ENCODE data around the gene NSD1. TPM values are rescaled to one million over a fixed set of nuclear protein-coding genes. Genes with fewer than 3 reads are reported as not detected.
A peak's percentile ranks its signal among the peaks of the same experiment; 100 is the strongest.

NSD1 gene
- total and polyA plus RNA-seq, 9 of the 15 experiments (the other 6 are each of a cell fraction or from before 2014, with no cell fraction given): 3.8 to 51.0 (median 24.7) TPM

DNA sequence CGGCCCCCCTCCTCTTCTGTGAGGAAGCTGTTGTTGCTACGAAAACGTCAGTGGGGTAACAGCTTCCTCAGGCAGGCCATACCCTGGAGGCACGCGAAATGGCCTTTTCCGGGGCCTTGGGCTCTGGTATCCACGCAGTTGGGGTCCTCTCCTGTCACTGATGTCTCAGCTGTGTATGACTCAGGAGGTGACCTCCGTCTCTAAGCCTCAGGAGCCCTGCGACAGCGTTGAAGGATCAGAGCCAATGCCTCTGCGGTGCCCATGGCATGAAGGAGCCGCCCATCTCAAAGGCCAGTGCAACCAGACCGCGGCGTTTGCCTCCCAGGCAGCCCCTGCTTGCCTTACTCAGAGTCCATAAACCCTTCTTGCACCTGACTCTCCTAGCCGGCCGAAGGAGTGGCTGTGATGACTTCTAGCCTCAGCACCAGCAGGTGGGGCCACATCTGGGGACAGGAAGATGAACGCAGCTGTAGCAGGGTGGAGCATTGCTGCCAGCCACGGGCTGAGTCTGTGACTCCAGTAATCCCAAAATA, 179.1 kb downstream of the NSD1 start (continued):
- TF ChIP-seq ZNF23 (CRISPR knock-in tag; IDR thresholded peaks at IDR 0.05) (no peak), RBFOX2 (IDR thresholded peaks at IDR 0.05; ENCODE audit: low read depth, low read length) (peak; percentile 20), HOXB6 (CRISPR knock-in tag; IDR thresholded peaks at IDR 0.05; ENCODE audit: borderline replicate concordance) (no peak), NCOA6 (IDR thresholded peaks at IDR 0.05) (no peak), TAF1 (IDR thresholded peaks at IDR 0.05; ENCODE audit: control insufficient read depth, extremely low read depth, insufficient read depth, low read length, severe bottlenecking) (peak; percentile 8), SLC30A9 (CRISPR knock-in tag; IDR thresholded peaks at IDR 0.05) (no peak), FOXK1 (CRISPR knock-in tag; IDR thresholded peaks at IDR 0.05; ENCODE audit: borderline replicate concordance) (0 out of 2 replicates have a peak, but pooled peaks have one; percentile 47), CBFA2T2 (conservative IDR thresholded peaks at IDR 0.05) (peak; percentile 52; the same call in 1 of the 2 replicates), FOSL1 (tag; conservative IDR thresholded peaks at IDR 0.05) (no peak; the same call in 1 of the 2 replicates), NBN (IDR thresholded peaks at IDR 0.05; ENCODE audit: low read depth) (peak; percentile 55; the same call in 1 of the 2 replicates), KDM5B (IDR thresholded peaks at IDR 0.05; ENCODE audit: insufficient replicate concordance, low read depth, low read length) (peak; percentile 11)
- TF ChIP-seq, protein P1, sequence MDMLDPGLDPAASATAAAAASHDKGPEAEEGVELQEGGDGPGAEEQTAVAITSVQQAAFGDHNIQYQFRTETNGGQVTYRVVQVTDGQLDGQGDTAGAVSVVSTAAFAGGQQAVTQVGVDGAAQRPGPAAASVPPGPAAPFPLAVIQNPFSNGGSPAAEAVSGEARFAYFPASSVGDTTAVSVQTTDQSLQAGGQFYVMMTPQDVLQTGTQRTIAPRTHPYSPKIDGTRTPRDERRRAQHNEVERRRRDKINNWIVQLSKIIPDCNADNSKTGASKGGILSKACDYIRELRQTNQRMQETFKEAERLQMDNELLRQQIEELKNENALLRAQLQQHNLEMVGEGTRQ (CRISPR knock-in tag; IDR thresholded peaks at IDR 0.05): no peak
- TF ChIP-seq, protein P2, sequence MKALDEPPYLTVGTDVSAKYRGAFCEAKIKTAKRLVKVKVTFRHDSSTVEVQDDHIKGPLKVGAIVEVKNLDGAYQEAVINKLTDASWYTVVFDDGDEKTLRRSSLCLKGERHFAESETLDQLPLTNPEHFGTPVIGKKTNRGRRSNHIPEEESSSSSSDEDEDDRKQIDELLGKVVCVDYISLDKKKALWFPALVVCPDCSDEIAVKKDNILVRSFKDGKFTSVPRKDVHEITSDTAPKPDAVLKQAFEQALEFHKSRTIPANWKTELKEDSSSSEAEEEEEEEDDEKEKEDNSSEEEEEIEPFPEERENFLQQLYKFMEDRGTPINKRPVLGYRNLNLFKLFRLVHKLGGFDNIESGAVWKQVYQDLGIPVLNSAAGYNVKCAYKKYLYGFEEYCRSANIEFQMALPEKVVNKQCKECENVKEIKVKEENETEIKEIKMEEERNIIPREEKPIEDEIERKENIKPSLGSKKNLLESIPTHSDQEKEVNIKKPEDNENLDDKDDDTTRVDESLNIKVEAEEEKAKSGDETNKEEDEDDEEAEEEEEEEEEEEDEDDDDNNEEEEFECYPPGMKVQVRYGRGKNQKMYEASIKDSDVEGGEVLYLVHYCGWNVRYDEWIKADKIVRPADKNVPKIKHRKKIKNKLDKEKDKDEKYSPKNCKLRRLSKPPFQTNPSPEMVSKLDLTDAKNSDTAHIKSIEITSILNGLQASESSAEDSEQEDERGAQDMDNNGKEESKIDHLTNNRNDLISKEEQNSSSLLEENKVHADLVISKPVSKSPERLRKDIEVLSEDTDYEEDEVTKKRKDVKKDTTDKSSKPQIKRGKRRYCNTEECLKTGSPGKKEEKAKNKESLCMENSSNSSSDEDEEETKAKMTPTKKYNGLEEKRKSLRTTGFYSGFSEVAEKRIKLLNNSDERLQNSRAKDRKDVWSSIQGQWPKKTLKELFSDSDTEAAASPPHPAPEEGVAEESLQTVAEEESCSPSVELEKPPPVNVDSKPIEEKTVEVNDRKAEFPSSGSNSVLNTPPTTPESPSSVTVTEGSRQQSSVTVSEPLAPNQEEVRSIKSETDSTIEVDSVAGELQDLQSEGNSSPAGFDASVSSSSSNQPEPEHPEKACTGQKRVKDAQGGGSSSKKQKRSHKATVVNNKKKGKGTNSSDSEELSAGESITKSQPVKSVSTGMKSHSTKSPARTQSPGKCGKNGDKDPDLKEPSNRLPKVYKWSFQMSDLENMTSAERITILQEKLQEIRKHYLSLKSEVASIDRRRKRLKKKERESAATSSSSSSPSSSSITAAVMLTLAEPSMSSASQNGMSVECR (CRISPR knock-in tag; IDR thresholded peaks at IDR 0.05): peak; percentile 20; the same call in 1 of the 2 replicates
- TF ChIP-seq, protein P3, sequence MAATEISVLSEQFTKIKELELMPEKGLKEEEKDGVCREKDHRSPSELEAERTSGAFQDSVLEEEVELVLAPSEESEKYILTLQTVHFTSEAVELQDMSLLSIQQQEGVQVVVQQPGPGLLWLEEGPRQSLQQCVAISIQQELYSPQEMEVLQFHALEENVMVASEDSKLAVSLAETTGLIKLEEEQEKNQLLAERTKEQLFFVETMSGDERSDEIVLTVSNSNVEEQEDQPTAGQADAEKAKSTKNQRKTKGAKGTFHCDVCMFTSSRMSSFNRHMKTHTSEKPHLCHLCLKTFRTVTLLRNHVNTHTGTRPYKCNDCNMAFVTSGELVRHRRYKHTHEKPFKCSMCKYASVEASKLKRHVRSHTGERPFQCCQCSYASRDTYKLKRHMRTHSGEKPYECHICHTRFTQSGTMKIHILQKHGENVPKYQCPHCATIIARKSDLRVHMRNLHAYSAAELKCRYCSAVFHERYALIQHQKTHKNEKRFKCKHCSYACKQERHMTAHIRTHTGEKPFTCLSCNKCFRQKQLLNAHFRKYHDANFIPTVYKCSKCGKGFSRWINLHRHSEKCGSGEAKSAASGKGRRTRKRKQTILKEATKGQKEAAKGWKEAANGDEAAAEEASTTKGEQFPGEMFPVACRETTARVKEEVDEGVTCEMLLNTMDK (IDR thresholded peaks at IDR 0.05; ENCODE audit: borderline replicate concordance, insufficient read depth, low read depth, low read length, poor library complexity, severe bottlenecking): peak; percentile 75
- TF ChIP-seq, protein P4, sequence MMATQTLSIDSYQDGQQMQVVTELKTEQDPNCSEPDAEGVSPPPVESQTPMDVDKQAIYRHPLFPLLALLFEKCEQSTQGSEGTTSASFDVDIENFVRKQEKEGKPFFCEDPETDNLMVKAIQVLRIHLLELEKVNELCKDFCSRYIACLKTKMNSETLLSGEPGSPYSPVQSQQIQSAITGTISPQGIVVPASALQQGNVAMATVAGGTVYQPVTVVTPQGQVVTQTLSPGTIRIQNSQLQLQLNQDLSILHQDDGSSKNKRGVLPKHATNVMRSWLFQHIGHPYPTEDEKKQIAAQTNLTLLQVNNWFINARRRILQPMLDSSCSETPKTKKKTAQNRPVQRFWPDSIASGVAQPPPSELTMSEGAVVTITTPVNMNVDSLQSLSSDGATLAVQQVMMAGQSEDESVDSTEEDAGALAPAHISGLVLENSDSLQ (IDR thresholded peaks at IDR 0.05): 0 out of 2 replicates have a peak, but pooled peaks have one; percentile 18
- TF ChIP-seq, protein P5, sequence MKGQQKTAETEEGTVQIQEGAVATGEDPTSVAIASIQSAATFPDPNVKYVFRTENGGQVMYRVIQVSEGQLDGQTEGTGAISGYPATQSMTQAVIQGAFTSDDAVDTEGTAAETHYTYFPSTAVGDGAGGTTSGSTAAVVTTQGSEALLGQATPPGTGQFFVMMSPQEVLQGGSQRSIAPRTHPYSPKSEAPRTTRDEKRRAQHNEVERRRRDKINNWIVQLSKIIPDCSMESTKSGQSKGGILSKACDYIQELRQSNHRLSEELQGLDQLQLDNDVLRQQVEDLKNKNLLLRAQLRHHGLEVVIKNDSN (CRISPR knock-in tag; IDR thresholded peaks at IDR 0.05): 0 out of 2 replicates have a peak, but pooled peaks have one; percentile 9
- TF ChIP-seq, protein P6, sequence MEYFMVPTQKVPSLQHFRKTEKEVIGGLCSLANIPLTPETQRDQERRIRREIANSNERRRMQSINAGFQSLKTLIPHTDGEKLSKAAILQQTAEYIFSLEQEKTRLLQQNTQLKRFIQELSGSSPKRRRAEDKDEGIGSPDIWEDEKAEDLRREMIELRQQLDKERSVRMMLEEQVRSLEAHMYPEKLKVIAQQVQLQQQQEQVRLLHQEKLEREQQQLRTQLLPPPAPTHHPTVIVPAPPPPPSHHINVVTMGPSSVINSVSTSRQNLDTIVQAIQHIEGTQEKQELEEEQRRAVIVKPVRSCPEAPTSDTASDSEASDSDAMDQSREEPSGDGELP (CRISPR knock-in tag; IDR thresholded peaks at IDR 0.05; ENCODE audit: borderline replicate concordance): peak; percentile 85

All from K562 (cell line).